Panc1 (cell line): ENCODE data around the gene ZBTB7C. TPM values are rescaled to one million over a fixed set of nuclear protein-coding genes. Genes with fewer than 3 reads are reported as not detected.

ENCODE experiments used
- ATAC-seq: fragments of 200-7000 bp; cut with Tn5 transposase; 2 replicates; pipeline ENCODE4 v1.9.1; 2020; ENCODE audit warnings: mild to moderate bottlenecking, moderate library complexity
- BruUV-seq: library from RNA; stranded (reverse); fragments of 400-500 nt; replicated peaks from 2 replicates; lab custom pipeline; 2021; lab: Mats Ljungman, UMichigan
- CTCF ChIA-PET: fragments of 300-600 bp; sonication (Branson Sonifier 250); formaldehyde crosslinking; loops from one replicate; lab custom pipeline; 2022; ENCODE audit warnings: antibody characterized with exemption; lab: Charles Lee
- POLR2A ChIA-PET: fragments of 300-600 bp; sonication (Branson Sonifier 250); formaldehyde crosslinking; loops from one replicate; lab custom pipeline; 2022; ENCODE audit warnings: antibody characterized with exemption; lab: Charles Lee
- DNase-seq: peaks from one replicate; pipeline ENCODE4 v3.0.0-alpha.2; 2010; ENCODE audit warnings: low read depth, low spot score
- H3K27ac ChIP-seq: 2 replicates; pipeline ENCODE4 v1.5.1; 2011; ENCODE audit warnings: mild to moderate bottlenecking, low read length, inconsistent platforms
- H3K27me3 ChIP-seq: fragments of 200-500 bp; sonication (Bioruptor generic); 2 replicates; pipeline ENCODE4 v1.6.0; 2014; ENCODE audit warnings: low read length, inconsistent platforms; ENCODE audit not compliant: control insufficient read depth, insufficient read depth
- H3K36me3 ChIP-seq: fragments of 200-500 bp; sonication (Bioruptor generic); 2 replicates; pipeline ENCODE4 v1.5.1; 2014; ENCODE audit warnings: inconsistent platforms, mild to moderate bottlenecking, low read length, moderate library complexity; ENCODE audit not compliant: control insufficient read depth, insufficient read depth
- H3K4me1 ChIP-seq: 2 replicates; pipeline ENCODE4 v1.5.1; 2011; ENCODE audit warnings: inconsistent platforms, mild to moderate bottlenecking, low read length, moderate library complexity; ENCODE audit not compliant: control insufficient read depth, insufficient read depth
- H3K4me3 ChIP-seq, 2 experiments: 2 replicates each; pipeline ENCODE4 v1.5.1; 2011 to 2012; ENCODE audit warnings: low read depth in 2 of 2, low read length in 2 of 2, mild to moderate bottlenecking in 2 of 2, inconsistent platforms in 1 of 2, moderate library complexity in 1 of 2
- H3K9me3 ChIP-seq: fragments of 200-500 bp; sonication (Bioruptor generic); 2 replicates; pipeline ENCODE4 v1.5.1; 2014; ENCODE audit warnings: low read depth, mild to moderate bottlenecking, inconsistent platforms, low read length, moderate library complexity; ENCODE audit not compliant: control insufficient read depth, insufficient read depth
- POLR2AphosphoS5 ChIP-seq: IDR thresholded peaks from 2 replicates; pipeline ENCODE4 v1.6.1; 2012; ENCODE audit warnings: mild to moderate bottlenecking, low read depth, low read length, moderate library complexity
- SIN3A ChIP-seq: IDR thresholded peaks from 2 replicates; pipeline ENCODE4 v1.6.1; 2012; ENCODE audit warnings: low read depth, mild to moderate bottlenecking, low read length, moderate library complexity, borderline replicate concordance; ENCODE audit not compliant: insufficient read depth
- TCF7L2 ChIP-seq: IDR thresholded peaks from 2 replicates; pipeline ENCODE4 v1.6.1; 2011; ENCODE audit warnings: mild to moderate bottlenecking, low read depth, low read length, inconsistent platforms
- in situ Hi-C: cut with HindIII; loops from 2 replicates; pipeline ENCODE4 v1.10.0; 2016; ENCODE audit warnings: low sequenced_read_pairs, low pct_unique_long_range_greater_than_20kb
- intact Hi-C: fragments of 100-400 bp; cut with micrococcal nuclease; formaldehyde crosslinking; loops from one replicate; pipeline ENCODE4 v1.10.0; 2022; ENCODE audit not compliant: unreplicated experiment
- total RNA-seq: library from RNA; stranded (reverse); gene quantifications from one replicate; pipeline ENCODE4 v1.2.1, GENCODE V29; 2021; ENCODE audit not compliant: unreplicated experiment
- TF ChIP-seq, protein P1 (sequence below): fragments of 450-650 bp; IDR thresholded peaks from 2 replicates; pipeline ENCODE4 v1.5.1; 2017; ENCODE audit warnings: mild to moderate bottlenecking
- TF ChIP-seq, protein P2 (sequence below), 2 experiments: IDR thresholded peaks; 2 replicates each; pipeline ENCODE4 v1.6.1; 2011 to 2012; ENCODE audit warnings: low read depth in 2 of 2, control low read depth in 1 of 2, low read length in 1 of 2, mild to moderate bottlenecking in 1 of 2, moderate library complexity in 1 of 2; ENCODE audit not compliant: insufficient read depth in 1 of 2

The ZBTB7C gene
- total RNA-seq, 1 experiment from 2014 or later, result 0.03 TPM

DNA sequence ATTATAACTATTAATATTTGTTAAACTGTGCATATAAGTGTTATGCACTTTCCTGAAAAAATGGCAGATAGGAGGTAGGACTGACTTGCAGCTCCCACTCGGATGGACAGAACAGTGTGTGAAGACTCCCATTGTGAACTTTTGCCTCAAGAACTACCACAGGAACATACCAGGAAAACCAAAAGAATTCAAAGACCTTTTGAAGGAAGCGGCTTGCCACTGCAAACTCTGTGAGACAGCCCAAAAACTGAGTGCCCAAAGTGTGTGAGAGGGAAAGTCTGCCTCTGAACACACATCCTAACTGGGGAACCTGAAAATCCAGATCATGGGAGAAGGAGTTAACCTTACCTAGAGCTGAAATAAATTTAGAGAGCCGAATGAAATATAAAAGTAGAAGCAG lies 171.0 kb downstream of the ZBTB7C start:
- in situ Hi-C loops, result no loop called here
- CTCF ChIA-PET, result no interaction called here
- no peak overlapping the region for H3K27ac ChIP-seq

DNA sequence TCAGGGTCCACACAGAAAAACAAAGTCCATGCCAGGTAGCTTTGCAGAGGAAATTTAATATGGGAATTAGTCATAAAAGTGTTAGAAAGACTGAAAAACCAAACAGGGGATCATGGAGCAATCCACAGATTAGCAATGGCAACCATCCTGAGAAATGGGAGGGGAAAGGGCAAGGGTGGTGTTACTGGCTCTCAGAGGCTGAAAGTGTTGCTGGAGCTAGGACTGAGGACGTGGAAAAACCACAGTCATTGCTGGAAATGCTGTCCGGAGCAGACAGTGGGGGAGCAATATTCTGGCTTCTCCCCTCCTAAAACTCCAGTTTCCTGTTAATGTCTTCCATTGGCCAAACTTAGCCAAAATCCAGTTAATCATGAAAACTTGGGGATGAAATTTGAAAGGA lies 172.4 kb downstream of the ZBTB7C start:
- intact Hi-C loops, result no loop called here
- no peaks in the 10 kb centered on the region; the same call in 1 of the 2 replicates for H3K36me3 ChIP-seq
- DNase-seq (no peak), ATAC-seq (no peak)
- POLR2A ChIA-PET, result no interaction called here
- H3K27ac ChIP-seq, result no peak overlapping the region
- no peaks in the 10 kb centered on the region for H3K4me1 ChIP-seq
- BruUV-seq, result no TSS peak
- TF ChIP-seq, protein P1, sequence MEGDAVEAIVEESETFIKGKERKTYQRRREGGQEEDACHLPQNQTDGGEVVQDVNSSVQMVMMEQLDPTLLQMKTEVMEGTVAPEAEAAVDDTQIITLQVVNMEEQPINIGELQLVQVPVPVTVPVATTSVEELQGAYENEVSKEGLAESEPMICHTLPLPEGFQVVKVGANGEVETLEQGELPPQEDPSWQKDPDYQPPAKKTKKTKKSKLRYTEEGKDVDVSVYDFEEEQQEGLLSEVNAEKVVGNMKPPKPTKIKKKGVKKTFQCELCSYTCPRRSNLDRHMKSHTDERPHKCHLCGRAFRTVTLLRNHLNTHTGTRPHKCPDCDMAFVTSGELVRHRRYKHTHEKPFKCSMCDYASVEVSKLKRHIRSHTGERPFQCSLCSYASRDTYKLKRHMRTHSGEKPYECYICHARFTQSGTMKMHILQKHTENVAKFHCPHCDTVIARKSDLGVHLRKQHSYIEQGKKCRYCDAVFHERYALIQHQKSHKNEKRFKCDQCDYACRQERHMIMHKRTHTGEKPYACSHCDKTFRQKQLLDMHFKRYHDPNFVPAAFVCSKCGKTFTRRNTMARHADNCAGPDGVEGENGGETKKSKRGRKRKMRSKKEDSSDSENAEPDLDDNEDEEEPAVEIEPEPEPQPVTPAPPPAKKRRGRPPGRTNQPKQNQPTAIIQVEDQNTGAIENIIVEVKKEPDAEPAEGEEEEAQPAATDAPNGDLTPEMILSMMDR, result no peak
- no peak for TF ChIP-seq TCF7L2
- TF ChIP-seq POLR2AphosphoS5, result no peak
- no peak for TF ChIP-seq SIN3A
- TF ChIP-seq, protein P2, sequence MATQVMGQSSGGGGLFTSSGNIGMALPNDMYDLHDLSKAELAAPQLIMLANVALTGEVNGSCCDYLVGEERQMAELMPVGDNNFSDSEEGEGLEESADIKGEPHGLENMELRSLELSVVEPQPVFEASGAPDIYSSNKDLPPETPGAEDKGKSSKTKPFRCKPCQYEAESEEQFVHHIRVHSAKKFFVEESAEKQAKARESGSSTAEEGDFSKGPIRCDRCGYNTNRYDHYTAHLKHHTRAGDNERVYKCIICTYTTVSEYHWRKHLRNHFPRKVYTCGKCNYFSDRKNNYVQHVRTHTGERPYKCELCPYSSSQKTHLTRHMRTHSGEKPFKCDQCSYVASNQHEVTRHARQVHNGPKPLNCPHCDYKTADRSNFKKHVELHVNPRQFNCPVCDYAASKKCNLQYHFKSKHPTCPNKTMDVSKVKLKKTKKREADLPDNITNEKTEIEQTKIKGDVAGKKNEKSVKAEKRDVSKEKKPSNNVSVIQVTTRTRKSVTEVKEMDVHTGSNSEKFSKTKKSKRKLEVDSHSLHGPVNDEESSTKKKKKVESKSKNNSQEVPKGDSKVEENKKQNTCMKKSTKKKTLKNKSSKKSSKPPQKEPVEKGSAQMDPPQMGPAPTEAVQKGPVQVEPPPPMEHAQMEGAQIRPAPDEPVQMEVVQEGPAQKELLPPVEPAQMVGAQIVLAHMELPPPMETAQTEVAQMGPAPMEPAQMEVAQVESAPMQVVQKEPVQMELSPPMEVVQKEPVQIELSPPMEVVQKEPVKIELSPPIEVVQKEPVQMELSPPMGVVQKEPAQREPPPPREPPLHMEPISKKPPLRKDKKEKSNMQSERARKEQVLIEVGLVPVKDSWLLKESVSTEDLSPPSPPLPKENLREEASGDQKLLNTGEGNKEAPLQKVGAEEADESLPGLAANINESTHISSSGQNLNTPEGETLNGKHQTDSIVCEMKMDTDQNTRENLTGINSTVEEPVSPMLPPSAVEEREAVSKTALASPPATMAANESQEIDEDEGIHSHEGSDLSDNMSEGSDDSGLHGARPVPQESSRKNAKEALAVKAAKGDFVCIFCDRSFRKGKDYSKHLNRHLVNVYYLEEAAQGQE (IDR thresholded peaks at IDR 0.05; ENCODE audit: insufficient read depth in 1 of 2, low read depth in 2 of 2, low read length in 1 of 2), result no peak
- in situ Hi-C loops, result no loop called here
- CTCF ChIA-PET, result no interaction called here
- H3K9me3 ChIP-seq, result no peaks in the 10 kb centered on the region
- no peaks in the 10 kb centered on the region for H3K27me3 ChIP-seq
- H3K4me3 ChIP-seq, result no peak overlapping the region

More for the DNA sequence above, 171.0 kb downstream of the ZBTB7C start:
- Histone ChIP-seq H3K4me3 (no peak overlapping the region), H3K4me1 (no peaks in the 10 kb centered on the region), H3K36me3 (no peaks in the 10 kb centered on the region; the same call in 1 of the 2 replicates), H3K27me3 (no peaks in the 10 kb centered on the region), H3K9me3 (no peaks in the 10 kb centered on the region)
- POLR2A ChIA-PET, result no interaction called here
- no TSS peak for BruUV-seq
- intact Hi-C loops, result no loop called here
- TF ChIP-seq SIN3A (no peak), TCF7L2 (no peak), POLR2AphosphoS5 (no peak)
- TF ChIP-seq, protein P1, result no peak
- TF ChIP-seq, protein P2 (IDR thresholded peaks at IDR 0.05; ENCODE audit: insufficient read depth in 1 of 2, low read depth in 2 of 2, low read length in 1 of 2), result no peak
- ATAC-seq (no peak), DNase-seq (no peak)
